NCI-H1436 (cell line): ENCODE data around the gene MAB21L3.
A peak's percentile ranks its signal among the peaks of the same experiment; 100 is the strongest.

Experiments
- DNase-seq: peaks from one replicate; lab custom pipeline; 2025; lab: John Stamatoyannopoulos, UW

Gene MAB21L3

GRCh38 chr1:116111524-116112021 is 374 bp downstream of the MAB21L3 start:
- DNase-seq = no peak

DNA sequence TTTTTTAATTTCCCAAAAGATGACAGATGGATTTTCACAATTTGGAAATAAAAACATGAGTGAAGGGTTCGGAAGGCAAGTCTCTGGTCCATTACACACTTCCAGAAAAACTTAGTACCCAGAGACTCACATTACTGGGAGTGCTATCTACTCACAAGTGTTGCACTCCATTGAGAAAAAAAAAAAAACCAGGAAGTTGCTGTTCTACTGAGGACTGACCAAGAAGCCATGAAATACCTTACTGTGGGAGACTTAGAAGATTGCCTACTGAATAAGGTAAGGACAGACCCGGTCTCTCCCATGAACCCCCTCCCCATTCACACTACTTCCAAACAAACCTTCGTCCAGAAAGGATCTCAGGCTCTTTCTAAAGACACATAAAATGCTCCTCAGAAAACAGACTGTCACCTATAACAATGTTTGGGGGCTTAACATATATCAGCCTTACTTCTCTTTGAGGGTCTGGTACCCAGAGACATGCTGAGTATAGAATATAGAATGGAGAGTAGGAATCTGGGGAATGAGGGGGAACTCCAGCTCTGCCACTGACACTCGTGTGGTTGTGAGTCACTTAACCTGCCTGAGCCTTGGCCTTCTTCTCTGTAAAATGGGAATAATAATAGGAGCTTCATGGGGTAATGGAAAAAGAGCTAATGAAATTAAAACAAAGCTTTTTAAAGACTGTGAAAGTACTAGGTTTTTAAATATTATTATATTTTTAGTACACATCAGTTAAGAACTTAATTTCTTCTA is 1.4 kb downstream of the MAB21L3 start:
- no peak for DNase-seq

DNA sequence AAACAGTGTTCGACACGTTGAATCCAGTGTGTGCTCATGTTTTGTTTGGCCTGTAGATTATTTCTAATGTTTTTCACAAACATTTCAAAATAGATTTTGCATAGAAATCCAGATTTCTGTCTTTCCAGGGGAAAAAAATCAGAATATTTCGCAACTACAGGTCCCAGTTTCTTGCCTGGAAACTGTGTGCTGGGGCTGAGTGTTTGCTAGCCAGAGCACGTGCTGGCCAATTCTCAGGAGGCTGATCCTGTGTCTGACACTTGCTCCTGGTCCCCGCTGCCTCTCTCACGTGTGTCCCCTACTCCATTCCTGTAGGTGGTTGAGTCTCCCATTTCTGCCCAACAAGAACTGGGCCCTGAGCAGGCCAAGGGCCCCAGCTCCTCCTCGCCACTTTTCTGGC is 2.4 kb downstream of the MAB21L3 start:
- no peak for DNase-seq

- DNase-seq = no peak
Observed at GRCh38 chr1:116115476-116116439, 4.6 kb downstream of the MAB21L3 start.

GRCh38 chr1:116118471-116118870 is 7.3 kb downstream of the MAB21L3 start:
- no peak for DNase-seq

- no peak for DNase-seq
Observed at GRCh38 chr1:116119876-116120275, 8.7 kb downstream of the MAB21L3 start.

DNA sequence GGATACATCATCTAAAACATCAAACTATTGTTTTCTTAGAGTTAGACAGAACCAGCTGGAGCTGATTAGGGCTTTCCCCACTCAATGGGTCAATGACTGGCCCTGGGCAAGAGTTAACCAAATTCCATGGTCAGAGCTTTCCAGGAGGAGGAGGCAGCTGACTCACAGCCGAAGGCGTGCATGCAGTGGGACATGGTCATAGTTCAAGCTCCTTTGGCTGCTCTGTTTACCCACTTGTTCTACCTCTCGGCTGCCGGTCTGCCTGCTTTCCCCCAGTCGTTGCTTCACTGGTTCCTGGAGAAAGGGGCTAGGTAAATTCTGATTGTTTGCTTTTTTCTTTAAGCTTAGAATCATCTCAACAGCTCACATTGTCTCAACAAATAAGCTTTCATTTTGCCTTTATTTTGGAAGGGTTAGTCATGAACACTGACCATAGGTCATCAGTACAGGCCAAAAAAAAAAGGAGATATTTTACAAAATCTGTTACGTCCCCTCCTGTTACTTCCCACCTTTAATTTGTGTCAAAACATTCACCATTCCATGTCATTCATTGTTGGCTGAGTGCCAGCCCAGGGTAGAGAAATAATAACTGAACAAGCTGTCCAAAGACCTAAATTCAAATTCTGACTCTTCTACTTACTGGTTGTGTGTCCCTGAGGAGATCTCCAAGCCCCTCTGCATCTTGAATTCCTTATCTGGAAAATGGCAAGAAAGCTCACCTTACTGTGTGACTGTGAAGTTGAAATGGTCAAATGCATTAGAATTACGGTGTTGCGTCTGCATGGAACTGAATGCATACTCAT is 12.0 kb downstream of the MAB21L3 start:
- no peak for DNase-seq

DNA sequence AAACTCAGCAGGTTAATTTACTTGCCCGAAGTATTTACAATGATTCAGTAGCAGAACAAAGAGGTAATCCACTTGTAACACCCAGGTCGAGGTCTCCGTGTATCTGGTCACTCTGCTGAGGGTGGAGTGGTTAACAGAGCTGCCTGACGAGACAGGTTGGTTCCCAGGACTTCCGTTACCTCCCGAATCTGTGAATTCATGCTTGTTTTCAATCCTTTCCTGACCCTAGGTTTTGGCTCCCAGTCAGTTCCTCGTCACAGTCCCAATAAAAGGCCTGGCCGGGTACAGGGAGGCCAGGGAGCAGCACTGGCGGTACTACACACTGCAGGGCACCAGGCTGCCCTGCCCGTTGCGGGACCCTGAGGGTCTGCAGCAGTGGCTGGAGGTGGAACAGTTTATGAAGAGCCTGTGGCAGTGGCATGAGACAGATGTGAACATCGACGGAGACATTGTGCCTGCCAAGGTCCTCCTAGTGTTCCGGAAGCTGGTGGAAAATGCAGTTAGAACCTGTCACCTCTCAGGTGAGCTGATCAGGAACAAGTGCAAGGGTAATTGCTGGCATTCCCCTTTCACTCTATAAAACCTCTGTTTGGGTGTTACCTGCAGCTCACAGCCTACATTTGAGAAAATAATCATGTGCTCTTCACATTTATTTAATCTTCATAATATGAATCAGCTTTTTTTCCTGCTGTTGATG is 12.8 kb downstream of the MAB21L3 start:
- no peak for DNase-seq

- DNase-seq = no peak
Observed at GRCh38 chr1:116125758-116126157, 14.6 kb downstream of the MAB21L3 start.

DNA sequence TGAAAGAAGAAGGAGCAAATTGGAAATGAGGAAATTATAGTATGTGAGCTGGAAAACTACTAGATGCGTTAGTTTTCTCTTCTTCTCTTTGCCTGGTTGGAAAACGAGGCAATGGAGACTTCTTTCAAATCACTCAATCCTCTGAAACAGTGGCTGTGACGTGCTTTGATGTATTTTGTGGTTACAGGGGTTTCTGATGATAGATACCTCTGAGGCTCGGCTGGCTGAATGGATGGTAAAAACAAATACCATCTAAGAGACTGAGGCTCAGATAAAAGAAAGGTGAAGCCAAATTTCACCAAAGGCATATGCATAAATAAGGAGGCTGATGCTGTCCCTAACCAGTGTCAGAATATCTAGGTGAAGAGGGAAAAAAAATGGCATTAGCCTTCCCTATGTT is 15.1 kb downstream of the MAB21L3 start:
- no peak for DNase-seq

DNA sequence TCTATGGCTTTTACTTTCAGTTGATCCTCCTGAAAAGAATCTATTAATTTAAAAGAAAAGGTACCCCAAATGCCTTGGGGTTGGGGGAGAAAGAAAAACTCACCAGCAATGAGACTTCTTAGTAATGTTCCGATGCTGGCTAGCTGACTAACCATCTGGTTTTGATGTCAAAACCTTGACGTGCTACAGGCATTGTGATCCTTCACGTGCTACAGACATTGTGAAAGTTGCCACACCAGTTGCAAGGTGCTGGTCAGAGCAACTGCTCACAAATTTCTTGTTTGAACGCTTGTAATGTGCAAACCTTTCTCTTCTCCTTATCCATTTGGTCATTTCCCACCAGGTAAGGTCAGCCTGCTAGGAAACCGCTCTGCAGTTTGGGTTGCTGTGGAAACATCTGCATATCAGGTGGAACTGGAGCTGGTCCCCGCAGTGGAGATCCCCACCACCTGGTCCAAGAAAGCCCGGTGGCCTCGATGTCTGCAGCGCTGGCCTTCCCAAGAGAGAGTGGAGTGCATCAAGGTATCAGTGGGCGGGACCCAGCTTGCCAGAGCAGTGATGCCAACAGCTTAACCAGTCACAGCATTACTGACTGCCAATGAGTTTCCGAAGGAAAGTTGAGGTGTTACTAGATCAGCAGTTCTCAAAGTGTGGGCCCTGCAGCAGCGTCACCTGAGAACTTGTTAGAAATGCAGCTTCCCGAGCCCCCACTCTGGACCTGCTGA is 16.1 kb downstream of the MAB21L3 start:
- DNase-seq = no peak

DNA sequence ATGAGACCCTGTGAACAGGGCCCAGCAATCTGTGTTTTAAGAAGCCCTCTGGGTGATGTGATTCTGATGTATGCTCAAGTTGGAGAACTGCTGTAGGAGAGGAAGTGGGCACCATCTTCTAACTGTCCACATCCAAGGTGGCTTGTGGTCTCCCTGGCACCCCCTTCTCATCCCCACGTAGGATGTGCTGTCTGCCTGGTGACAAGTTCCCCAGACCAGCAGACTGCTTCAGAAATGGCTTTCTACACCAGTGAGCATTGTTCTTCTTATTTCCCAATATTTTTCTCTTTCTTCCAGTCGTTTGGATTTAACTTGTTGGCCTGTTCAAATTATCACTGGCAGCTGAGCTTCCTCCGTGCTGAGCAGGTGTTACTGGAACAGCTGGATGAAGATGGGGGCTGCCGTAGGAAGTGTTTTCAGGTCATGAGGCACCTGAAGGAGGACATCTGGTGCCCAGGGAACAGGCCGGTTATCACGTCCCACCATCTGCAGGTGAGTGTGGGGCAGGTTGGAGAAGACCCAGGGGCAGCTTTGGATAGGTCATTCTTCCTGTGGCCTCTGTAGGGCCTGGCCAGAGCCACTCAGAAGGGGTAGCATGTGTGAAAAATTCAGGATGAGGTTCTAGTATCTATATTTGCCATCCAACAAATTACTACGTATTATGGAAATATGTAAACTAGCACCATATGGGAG is 16.8 kb downstream of the MAB21L3 start:
- DNase-seq = no peak

- no peak for DNase-seq
Observed at GRCh38 chr1:116128664-116129063, 17.5 kb downstream of the MAB21L3 start.

- no peak for DNase-seq
Observed at GRCh38 chr1:116129537-116129936, 18.3 kb downstream of the MAB21L3 start.

DNA sequence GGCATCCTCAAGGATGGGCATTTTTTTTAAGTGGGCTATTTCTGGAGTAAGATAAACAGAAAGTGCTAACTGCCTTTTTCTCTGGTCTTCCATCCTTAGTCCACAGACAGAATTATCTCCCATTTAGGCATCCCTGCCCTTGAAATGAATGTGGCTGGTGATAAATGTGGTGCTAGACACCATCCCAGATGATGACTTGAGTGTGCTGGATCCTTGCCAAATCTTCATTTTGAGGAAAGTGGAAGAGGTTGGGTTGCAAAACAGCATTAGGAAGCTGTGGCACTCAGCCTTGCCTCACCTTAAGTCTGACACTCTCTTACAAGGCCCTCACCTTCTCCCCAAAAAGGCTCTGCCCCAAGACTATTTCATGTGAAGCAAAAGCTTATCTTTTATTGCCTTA is 19.2 kb downstream of the MAB21L3 start:
- DNase-seq = no peak

GRCh38 chr1:116131170-116131569 is 20.0 kb downstream of the MAB21L3 start:
- DNase-seq = no peak

- no peak for DNase-seq
Observed at GRCh38 chr1:116131866-116132605, 20.8 kb downstream of the MAB21L3 start.

DNA sequence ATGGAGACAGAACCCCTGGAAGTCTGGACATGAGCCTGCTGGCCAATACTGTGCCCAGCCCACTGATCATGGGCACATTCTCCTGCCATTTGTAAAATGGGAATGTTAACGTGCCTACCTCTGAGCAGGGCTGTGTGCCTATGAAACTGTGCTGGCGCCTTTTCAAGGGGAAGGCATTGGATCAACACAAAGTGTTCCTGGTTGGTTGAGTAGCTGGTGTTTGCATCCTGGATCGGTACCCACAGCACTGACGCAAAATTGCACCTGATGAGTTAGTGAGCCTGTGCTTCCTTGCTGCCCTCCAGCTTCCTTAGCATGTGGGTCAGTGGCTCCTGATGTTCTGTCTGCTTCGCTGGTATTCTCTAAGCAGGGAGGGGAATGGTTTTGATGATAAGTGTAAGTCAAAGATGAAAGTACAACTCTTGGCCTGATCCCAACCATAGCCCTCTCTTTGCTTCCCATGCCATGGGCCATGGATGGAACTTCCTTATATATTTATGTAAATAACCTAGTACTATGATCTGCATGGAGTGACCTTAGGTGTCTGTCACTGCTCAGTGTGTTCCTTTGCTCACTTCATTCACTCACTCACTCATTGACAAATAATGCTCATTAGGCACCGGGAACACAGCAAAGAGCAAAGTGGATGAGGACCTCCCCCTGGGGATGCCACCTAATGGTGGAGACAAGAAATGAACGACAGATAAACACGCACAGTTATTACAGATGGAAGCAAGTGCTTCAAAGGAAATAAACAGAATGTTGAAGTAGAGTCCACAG is 22.7 kb downstream of the MAB21L3 start:
- peak; percentile 2 for DNase-seq

- DNase-seq = no peak
Observed at GRCh38 chr1:116134476-116134773, 23.2 kb downstream of the MAB21L3 start.
